CD14-positive monocyte (primary cell): ENCODE results near the gene STXBP6. TPM values are rescaled to one million over a fixed set of nuclear protein-coding genes. Genes with fewer than 3 reads are reported as not detected.

Experiments used
- DNase-seq, 3 donors: peaks; one replicate each; pipeline ENCODE4 v3.0.0-alpha.2; 2011 to 2022
- H2AFZ ChIP-seq: 2 replicates; pipeline ENCODE4 v1.6.0; 2012; ENCODE audit warnings: mild to moderate bottlenecking, low read depth, low read length, inconsistent platforms; ENCODE audit not compliant: insufficient read depth, poor library complexity, severe bottlenecking
- H3K27ac ChIP-seq, 2 donors: 1 replicate in 1 of 2; 2 replicates in 1 of 2; pipeline ENCODE4 v1.5.1; 2012 to 2013; ENCODE audit warnings: low read length in 2 of 2, control low read depth in 1 of 2, inconsistent platforms in 1 of 2, low read depth in 1 of 2, mild to moderate bottlenecking in 1 of 2
- H3K27me3 ChIP-seq, 2 donors: one replicate each; pipeline versions ENCODE4 v1.6.0 to v1.6.1; 2011 to 2013; ENCODE audit warnings: low read length in 2 of 2; ENCODE audit not compliant: control insufficient read depth in 2 of 2, insufficient read depth in 2 of 2
- H3K36me3 ChIP-seq, 2 donors: replicated peaks in 1 of 2; 1 replicate in 1 of 2; 2 replicates in 1 of 2; pipeline versions ENCODE4 v1.5.1 to v1.6.1; 2012 to 2013; ENCODE audit warnings: low read length in 2 of 2, control low read depth in 1 of 2, inconsistent platforms in 1 of 2, mild to moderate bottlenecking in 1 of 2; ENCODE audit not compliant: insufficient read depth in 2 of 2, control insufficient read depth in 1 of 2
- H3K4me1 ChIP-seq, 2 donors: 1 replicate in 1 of 2; 2 replicates in 1 of 2; pipeline versions ENCODE4 v1.5.1 to v1.6.1; 2012 to 2013; ENCODE audit warnings: low read length in 2 of 2, control low read depth in 1 of 2, inconsistent platforms in 1 of 2, mild to moderate bottlenecking in 1 of 2, moderate library complexity in 1 of 2; ENCODE audit not compliant: insufficient read depth in 2 of 2, control insufficient read depth in 1 of 2
- H3K4me2 ChIP-seq: replicated peaks from 2 replicates; pipeline ENCODE3; 2012; ENCODE audit warnings: low read length, moderate library complexity, mild to moderate bottlenecking; ENCODE audit not compliant: poor library complexity, severe bottlenecking; ENCODE audit errors: extremely low read depth
- H3K4me3 ChIP-seq, 3 experiments: fragments of 200-600 bp in 1 of 3; sonication (generic) in 1 of 3; replicated peaks in 1 of 3; 1 replicate in 2 of 3; 2 replicates in 1 of 3; pipeline ENCODE4 v1.5.1; 2011 to 2013; ENCODE audit warnings: low read length in 3 of 3, mild to moderate bottlenecking in 3 of 3, control low read depth in 2 of 3, low read depth in 2 of 3, inconsistent platforms in 1 of 3, moderate library complexity in 1 of 3
- H3K79me2 ChIP-seq: 2 replicates; pipeline ENCODE4 v1.6.0; 2012; ENCODE audit warnings: mild to moderate bottlenecking, control low read depth, inconsistent platforms, low read length, moderate library complexity; ENCODE audit not compliant: insufficient read depth
- H3K9ac ChIP-seq: 2 replicates; pipeline ENCODE4 v1.6.0; 2017; ENCODE audit warnings: low read length, mild to moderate bottlenecking; ENCODE audit not compliant: insufficient read depth, poor library complexity, severe bottlenecking
- H3K9me3 ChIP-seq, 2 donors: replicated peaks in 1 of 2; 1 replicate in 1 of 2; 2 replicates in 1 of 2; pipeline versions ENCODE4 v1.5.1 to v1.6.1; 2012 to 2013; ENCODE audit warnings: low read length in 2 of 2, control low read depth in 1 of 2; ENCODE audit not compliant: control insufficient read depth in 1 of 2, insufficient read depth in 1 of 2
- H4K20me1 ChIP-seq: 2 replicates; pipeline ENCODE4 v1.6.0; 2012; ENCODE audit warnings: mild to moderate bottlenecking, low read length, control low read depth, moderate library complexity; ENCODE audit not compliant: insufficient read depth
- H3K27ac Mint-ChIP-seq, 7 donors: one replicate each; pipeline ENCODE4 v1.8.0; 2020; ENCODE audit warnings: mild to moderate bottlenecking in 7 of 7, mixed read lengths in 7 of 7, moderate library complexity in 6 of 7, inconsistent platforms in 2 of 7
- H3K27me3 Mint-ChIP-seq, 3 donors: one replicate each; pipeline ENCODE4 v1.8.0; 2021 to 2022; ENCODE audit warnings: low read depth in 3 of 3, mild to moderate bottlenecking in 3 of 3, mixed read lengths in 3 of 3, moderate library complexity in 3 of 3, inconsistent platforms in 1 of 3
- H3K36me3 Mint-ChIP-seq, 2 donors: one replicate each; pipeline ENCODE4 v1.8.0; 2020; ENCODE audit warnings: mixed read lengths in 2 of 2, inconsistent platforms in 1 of 2, mild to moderate bottlenecking in 1 of 2
- H3K4me1 Mint-ChIP-seq: one replicate; pipeline ENCODE4 v1.8.0; 2020; ENCODE audit warnings: mild to moderate bottlenecking, mixed read lengths
- H3K4me3 Mint-ChIP-seq, 2 donors: one replicate each; pipeline ENCODE4 v1.8.0; 2020; ENCODE audit warnings: mild to moderate bottlenecking in 2 of 2, mixed read lengths in 2 of 2, moderate library complexity in 1 of 2
- H3K9me3 Mint-ChIP-seq, 7 donors: one replicate each; pipeline ENCODE4 v1.8.0; 2020 to 2022; ENCODE audit warnings: mixed read lengths in 7 of 7, mild to moderate bottlenecking in 6 of 7, moderate library complexity in 6 of 7, inconsistent platforms in 2 of 7
- CTCF ChIP-seq: fragments of 200-600 bp; IDR thresholded peaks from one replicate; pipeline ENCODE4 v1.8.0; 2022; ENCODE audit warnings: antibody characterized with exemption, mild to moderate bottlenecking
- WGBS: methylation state at CpG from one replicate; pipeline ENCODE4 v1.1.5; 2013; ENCODE audit warnings: missing lambda C conversion rate; ENCODE audit not compliant: insufficient coverage; 5-methylcytosine and 5-hydroxymethylcytosine counted together
- intact Hi-C, 2 donors: fragments of 100-400 bp; cut with micrococcal nuclease; formaldehyde crosslinking; loops; one replicate each; pipeline versions ENCODE4 v1.15.0 to v1.15.1; 2023
- polyA plus RNA-seq, 3 donors: library from polyadenylated mRNA; depleted of rRNA in 1 of 3; unstranded in 2 of 3; stranded (reverse) in 1 of 3; fragments of 300-500 nt in 2 of 3; fragments of >200 nt in 1 of 3; fragmentation: Illumina TruSeq in 2 of 3; gene quantifications; 1 replicate in 2 of 3; 2 replicates in 1 of 3; pipeline ENCODE4 v1.2.3, GENCODE V29; 2012 to 2021

The STXBP6 gene
- polyA plus RNA-seq, 3 donors, result 0.05 to 0.25 (median 0.08) TPM

- H3K4me1 Mint-ChIP-seq, result peaks cover 31% of the 10 kb centered on the region
- H3K27ac Mint-ChIP-seq, result no peak overlapping the region
- no peaks in the 10 kb centered on the region for H3K27me3 ChIP-seq
- intact Hi-C loops, result no loop called here
- H3K27ac ChIP-seq, result no peak overlapping the region
- no peaks in the 10 kb centered on the region for H4K20me1 ChIP-seq
- peaks cover 26 to 32% of the 10 kb centered on the region in 2 donors for H3K4me1 ChIP-seq
- H3K4me3 Mint-ChIP-seq, result no peak overlapping the region
- H3K27me3 Mint-ChIP-seq, result peaks cover 1 to 3% (median 2%) of the 10 kb centered on the region in 3 donors
- H3K9ac ChIP-seq, result no peak overlapping the region
- no peaks in the 10 kb centered on the region for H3K79me2 ChIP-seq
- H3K9me3 ChIP-seq, result no peaks in the 10 kb centered on the region
- TF ChIP-seq CTCF, result no peak
- no peaks in the 10 kb centered on the region for H3K36me3 ChIP-seq
- no peaks in the 10 kb centered on the region for H3K36me3 Mint-ChIP-seq
- no peak overlapping the region for H3K4me3 ChIP-seq
- H2AFZ ChIP-seq, result no peak overlapping the region
- H3K4me2 ChIP-seq, result no peak overlapping the region
- WGBS, result no CpG with 5 or more reads among the region's 1 CpG
- DNase-seq, result no peak
- no peaks in the 10 kb centered on the region for H3K9me3 Mint-ChIP-seq
Observed at GRCh38 chr14:24913746-24914145, 136.2 kb downstream of the STXBP6 start.

GRCh38 chr14:24913021-24913420 is 136.9 kb downstream of the STXBP6 start:
- H4K20me1 ChIP-seq, result no peaks in the 10 kb centered on the region
- no peaks in the 10 kb centered on the region for H3K9me3 ChIP-seq
- H3K4me3 Mint-ChIP-seq, result no peak overlapping the region
- intact Hi-C loops, result no loop called here
- H3K4me2 ChIP-seq, result no peak overlapping the region
- H3K36me3 Mint-ChIP-seq, result no peaks in the 10 kb centered on the region
- H3K4me3 ChIP-seq, result no peak overlapping the region
- no peak overlapping the region for H3K27ac Mint-ChIP-seq
- H3K4me1 Mint-ChIP-seq, result peaks cover 38% of the 10 kb centered on the region
- no peaks in the 10 kb centered on the region for H3K27me3 ChIP-seq
- no CpG with 5 or more reads among the region's 1 CpG for WGBS
- H3K4me1 ChIP-seq, result peaks cover 33 to 39% of the 10 kb centered on the region in 2 donors
- H3K9ac ChIP-seq, result no peak overlapping the region
- H2AFZ ChIP-seq, result no peak overlapping the region
- no peaks in the 10 kb centered on the region for H3K36me3 ChIP-seq
- TF ChIP-seq CTCF, result no peak
- no peaks in the 10 kb centered on the region for H3K9me3 Mint-ChIP-seq
- H3K79me2 ChIP-seq, result no peaks in the 10 kb centered on the region
- peaks cover 1 to 4% (median 3%) of the 10 kb centered on the region in 3 donors for H3K27me3 Mint-ChIP-seq
- DNase-seq, result no peak
- H3K27ac ChIP-seq, result no peak overlapping the region
